Progenitor cell of endocrine pancreas (in vitro differentiated cells): ENCODE data around the gene TPH1. TPM values are rescaled to one million over a fixed set of nuclear protein-coding genes. Genes with fewer than 3 reads are reported as not detected.
A peak's percentile ranks its signal among the peaks of the same experiment; 100 is the strongest.

ENCODE experiments used
- DNase-seq: peaks from one replicate; pipeline ENCODE4 v3.0.0; 2021; ENCODE audit warnings: low spot score; ENCODE audit not compliant: unreplicated experiment
- H3K27ac Mint-ChIP-seq: 2 replicates; pipeline ENCODE4 v1.8.0; 2021; ENCODE audit warnings: mild to moderate bottlenecking, moderate library complexity, mixed read lengths
- H3K27me3 Mint-ChIP-seq: 2 replicates; pipeline ENCODE4 v1.8.0; 2021; ENCODE audit warnings: mixed read lengths
- H3K36me3 Mint-ChIP-seq: 2 replicates; pipeline ENCODE4 v1.8.0; 2022; ENCODE audit warnings: mixed read lengths; ENCODE audit not compliant: insufficient read depth
- H3K4me1 Mint-ChIP-seq: 2 replicates; pipeline ENCODE4 v1.8.0; 2021; ENCODE audit warnings: low read depth, mixed read lengths
- H3K4me3 Mint-ChIP-seq: 2 replicates; pipeline ENCODE4 v1.8.0; 2021; ENCODE audit warnings: low read depth, mild to moderate bottlenecking, moderate library complexity, mixed read lengths
- H3K9me3 Mint-ChIP-seq: 2 replicates; pipeline ENCODE4 v1.8.0; 2021; ENCODE audit warnings: low read depth, mixed read lengths
- CTCF ChIP-seq: fragments of 200-600 bp; sonication (generic); IDR thresholded peaks from one replicate; pipeline ENCODE4 v1.5.0; 2021; ENCODE audit warnings: antibody characterized with exemption, mild to moderate bottlenecking; ENCODE audit not compliant: unreplicated experiment
- total RNA-seq: library from RNA; stranded (reverse); gene quantifications from 2 replicates; pipeline ENCODE4 v1.2.1, GENCODE V29; 2021

TPH1 gene
- total RNA-seq, 1 donor from 2014 or later, result 0.50 TPM

GRCh38 chr11:18014876-18015275 lies 31.2 kb downstream of the TPH1 start:
- no peak overlapping the region for H3K27ac Mint-ChIP-seq
- H3K27me3 Mint-ChIP-seq, result peaks cover 30% of the 10 kb centered on the region
- TF ChIP-seq CTCF, result no peak
- peaks cover 11% of the 10 kb centered on the region for H3K4me1 Mint-ChIP-seq
- DNase-seq, result no peak
- H3K4me3 Mint-ChIP-seq, result no peak overlapping the region
- H3K36me3 Mint-ChIP-seq, result no peaks in the 10 kb centered on the region
- no peaks in the 10 kb centered on the region for H3K9me3 Mint-ChIP-seq

GRCh38 chr11:18013790-18014507 lies 32.1 kb downstream of the TPH1 start:
- H3K4me3 Mint-ChIP-seq, result peak overlapping the region; percentile 93
- H3K9me3 Mint-ChIP-seq, result no peaks in the 10 kb centered on the region
- DNase-seq, result no peak
- peaks cover 11% of the 10 kb centered on the region for H3K4me1 Mint-ChIP-seq
- H3K27ac Mint-ChIP-seq, result peak overlapping the region; percentile 81
- no peak for TF ChIP-seq CTCF
- peaks cover 30% of the 10 kb centered on the region for H3K27me3 Mint-ChIP-seq
- H3K36me3 Mint-ChIP-seq, result no peaks in the 10 kb centered on the region

- Mint-ChIP-seq H3K4me3 (peak within 1 kb of the TSS; percentile 93), H3K4me1 (peaks cover 11% of the 10 kb centered on the region), H3K27ac (peak within 1 kb of the TSS; percentile 81), H3K36me3 (no peaks in the 10 kb centered on the region), H3K27me3 (peaks cover 30% of the 10 kb centered on the region), H3K9me3 (no peaks in the 10 kb centered on the region)
- peak; percentile 25 for TF ChIP-seq CTCF
- DNase-seq, result peak; percentile 88
Observed at GRCh38 chr11:18012906-18013781, 32.9 kb downstream of the TPH1 start, which contains the start of gene SERGEF. Gene SERGEF, minus strand, starts transcription at chr11:18013047. Its CDS starts 37 bp downstream, at chr11:18013010.

GRCh38 chr11:18012122-18012905 lies 33.8 kb downstream of the TPH1 start:
- Mint-ChIP-seq H3K27me3 (peaks cover 30% of the 10 kb centered on the region), H3K4me1 (peaks cover 11% of the 10 kb centered on the region), H3K4me3 (peak overlapping the region; percentile 93), H3K27ac (peak overlapping the region; percentile 76), H3K36me3 (no peaks in the 10 kb centered on the region), H3K9me3 (no peaks in the 10 kb centered on the region)
- TF ChIP-seq CTCF, result no peak
- peak; percentile 18 for DNase-seq

GRCh38 chr11:18011633-18012032 lies 34.4 kb downstream of the TPH1 start:
- Mint-ChIP-seq H3K4me3 (peak overlapping the region; percentile 93), H3K27ac (peak overlapping the region; percentile 76), H3K27me3 (peaks cover 25% of the 10 kb centered on the region), H3K4me1 (peaks cover 11% of the 10 kb centered on the region), H3K9me3 (no peaks in the 10 kb centered on the region), H3K36me3 (peaks cover under 1% of the 10 kb centered on the region)
- no peak for DNase-seq
- no peak for TF ChIP-seq CTCF
